Astrocyte (in vitro differentiated cells and primary cell): ENCODE measurements around the gene PDE8A.
A peak's percentile ranks its signal among the peaks of the same experiment; 100 is the strongest.

Source experiments
- EZH2 ChIP-seq: IDR thresholded peaks from 2 replicates; pipeline ENCODE4 v1.6.1; 2012; ENCODE audit warnings: mild to moderate bottlenecking, low read length, inconsistent platforms; ENCODE audit not compliant: insufficient read depth
- TF ChIP-seq, protein P1 (sequence below): IDR thresholded peaks from 2 replicates; pipeline ENCODE4 v1.5.1; 2011; ENCODE audit warnings: low read depth, mild to moderate bottlenecking, inconsistent platforms, low read length, moderate library complexity; ENCODE audit not compliant: insufficient read depth

DNA sequence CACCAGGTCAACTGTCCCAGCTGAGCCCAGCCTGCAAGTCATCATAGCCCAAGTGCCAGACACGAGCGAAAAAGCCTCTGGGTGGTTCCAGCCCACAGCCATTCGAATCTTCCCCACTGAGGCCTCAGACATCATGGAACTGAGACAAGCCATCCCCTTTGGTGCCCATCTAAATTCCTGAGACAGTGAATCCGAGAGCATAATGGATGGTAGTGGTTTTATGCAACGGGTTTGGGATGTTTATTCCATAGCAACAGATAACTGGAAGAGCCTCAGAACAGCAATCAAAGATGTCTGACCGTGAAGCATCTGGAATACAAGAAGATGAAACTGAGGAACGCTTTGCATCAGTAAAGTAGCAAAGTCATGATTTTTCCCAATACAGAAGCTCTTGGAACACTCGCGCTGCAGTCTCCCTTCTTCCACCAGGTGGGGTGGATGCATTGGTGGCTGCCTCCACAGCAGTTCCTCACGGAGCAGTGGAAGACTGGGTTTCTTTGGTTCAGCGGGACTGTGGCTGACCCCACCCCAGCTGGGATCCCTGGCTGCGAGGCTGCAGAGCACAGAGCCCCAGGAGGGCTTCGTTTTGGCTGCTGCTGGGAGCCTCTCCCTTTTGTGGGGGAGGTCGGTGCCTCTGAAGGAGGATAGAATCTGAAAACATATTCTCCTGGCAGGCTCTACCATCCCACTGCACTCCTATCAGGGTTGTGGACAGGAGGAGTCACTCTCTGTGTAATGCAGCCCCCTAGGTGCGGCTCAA, 26.4 kb upstream of the PDE8A start:
- TF ChIP-seq, protein P1, sequence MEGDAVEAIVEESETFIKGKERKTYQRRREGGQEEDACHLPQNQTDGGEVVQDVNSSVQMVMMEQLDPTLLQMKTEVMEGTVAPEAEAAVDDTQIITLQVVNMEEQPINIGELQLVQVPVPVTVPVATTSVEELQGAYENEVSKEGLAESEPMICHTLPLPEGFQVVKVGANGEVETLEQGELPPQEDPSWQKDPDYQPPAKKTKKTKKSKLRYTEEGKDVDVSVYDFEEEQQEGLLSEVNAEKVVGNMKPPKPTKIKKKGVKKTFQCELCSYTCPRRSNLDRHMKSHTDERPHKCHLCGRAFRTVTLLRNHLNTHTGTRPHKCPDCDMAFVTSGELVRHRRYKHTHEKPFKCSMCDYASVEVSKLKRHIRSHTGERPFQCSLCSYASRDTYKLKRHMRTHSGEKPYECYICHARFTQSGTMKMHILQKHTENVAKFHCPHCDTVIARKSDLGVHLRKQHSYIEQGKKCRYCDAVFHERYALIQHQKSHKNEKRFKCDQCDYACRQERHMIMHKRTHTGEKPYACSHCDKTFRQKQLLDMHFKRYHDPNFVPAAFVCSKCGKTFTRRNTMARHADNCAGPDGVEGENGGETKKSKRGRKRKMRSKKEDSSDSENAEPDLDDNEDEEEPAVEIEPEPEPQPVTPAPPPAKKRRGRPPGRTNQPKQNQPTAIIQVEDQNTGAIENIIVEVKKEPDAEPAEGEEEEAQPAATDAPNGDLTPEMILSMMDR = peak; percentile 88
- TF ChIP-seq EZH2 = no peak
